DND-41 (cell line): Measurements from ENCODE around the gene IL1F10.

Source experiments
- ATAC-seq: fragments of 200-7000 bp; cut with Tn5 transposase; 3 replicates; pipeline ENCODE4 v1.9.1; 2021; ENCODE audit warnings: low read depth; ENCODE audit not compliant: insufficient read depth
- DNase-seq: peaks from one replicate; pipeline ENCODE4 v3.0.0-alpha.2; 2020
- H2AFZ ChIP-seq: 2 replicates; pipeline ENCODE4 v1.6.0; 2012; ENCODE audit warnings: low read depth, low read length
- H3K27ac ChIP-seq: 2 replicates; pipeline ENCODE4 v1.5.1; 2012; ENCODE audit warnings: low read length, inconsistent platforms
- H3K27me3 ChIP-seq: fragments of 200-600 bp; sonication (generic); 2 replicates; pipeline ENCODE4 v1.6.0; 2012; ENCODE audit warnings: low read length, mild to moderate bottlenecking, inconsistent platforms; ENCODE audit not compliant: insufficient read depth, poor library complexity
- H3K36me3 ChIP-seq: 2 replicates; pipeline ENCODE4 v1.5.1; 2012; ENCODE audit warnings: low read length, inconsistent platforms; ENCODE audit not compliant: insufficient read depth
- H3K4me1 ChIP-seq: 2 replicates; pipeline ENCODE4 v1.5.1; 2012; ENCODE audit warnings: mild to moderate bottlenecking, low read length; ENCODE audit not compliant: insufficient read depth
- H3K4me2 ChIP-seq: 2 replicates; pipeline ENCODE4 v1.6.0; 2012; ENCODE audit warnings: mild to moderate bottlenecking, moderate library complexity, low read length, inconsistent platforms; ENCODE audit not compliant: insufficient read depth
- H3K4me3 ChIP-seq, 2 experiments: fragments of 200-600 bp in 1 of 2; shearing (Covaris generic) in 1 of 2; 2 replicates each; pipeline ENCODE4 v1.5.1; 2012 to 2016; ENCODE audit warnings: inconsistent platforms in 2 of 2, low read length in 2 of 2, mild to moderate bottlenecking in 2 of 2, low read depth in 1 of 2, moderate library complexity in 1 of 2
- H3K79me2 ChIP-seq: 2 replicates; pipeline ENCODE4 v1.6.0; 2012; ENCODE audit warnings: low read length, inconsistent platforms; ENCODE audit not compliant: insufficient read depth
- H3K9ac ChIP-seq: 2 replicates; pipeline ENCODE4 v1.6.0; 2012; ENCODE audit warnings: low read depth, mild to moderate bottlenecking, inconsistent platforms, low read length, moderate library complexity
- H3K9me3 ChIP-seq: 2 replicates; pipeline ENCODE4 v1.5.1; 2012; ENCODE audit warnings: low read length, moderate library complexity, mild to moderate bottlenecking, inconsistent platforms; ENCODE audit not compliant: insufficient read depth, severe bottlenecking
- H4K20me1 ChIP-seq: 2 replicates; pipeline ENCODE4 v1.6.0; 2012; ENCODE audit warnings: low read length; ENCODE audit not compliant: insufficient read depth
- CTCF ChIP-seq: IDR thresholded peaks from 2 replicates; pipeline ENCODE4 v1.5.1; 2012; ENCODE audit warnings: borderline replicate concordance, low read length, moderate library complexity, mild to moderate bottlenecking; ENCODE audit not compliant: poor library complexity, severe bottlenecking; ENCODE audit errors: extremely low read depth
- EZH2 ChIP-seq: IDR thresholded peaks from 3 replicates; pipeline ENCODE4 v1.6.1; 2012; ENCODE audit warnings: borderline replicate concordance, low read depth, mild to moderate bottlenecking, moderate library complexity, low read length, inconsistent platforms; ENCODE audit not compliant: severe bottlenecking

The IL1F10 gene

GRCh38 chr2:113070606-113070975 is 2.8 kb downstream of the IL1F10 start:
- ATAC-seq (no peak), DNase-seq (no peak)
- H3K9ac ChIP-seq, result no peak overlapping the region
- H2AFZ ChIP-seq, result no peak overlapping the region
- H4K20me1 ChIP-seq, result no peaks in the 10 kb centered on the region
- H3K9me3 ChIP-seq, result no peaks in the 10 kb centered on the region
- H3K4me1 ChIP-seq, result no peaks in the 10 kb centered on the region
- TF ChIP-seq EZH2 (no peak), CTCF (no peak)
- peaks cover 22% of the 10 kb centered on the region for H3K27me3 ChIP-seq
- H3K36me3 ChIP-seq, result no peaks in the 10 kb centered on the region
- no peak overlapping the region for H3K4me3 ChIP-seq
- H3K27ac ChIP-seq, result no peak overlapping the region
- no peaks in the 10 kb centered on the region for H3K79me2 ChIP-seq
- no peak overlapping the region for H3K4me2 ChIP-seq

- no peaks in the 10 kb centered on the region for H3K36me3 ChIP-seq
- no peaks in the 10 kb centered on the region for H3K4me1 ChIP-seq
- TF ChIP-seq CTCF, result no peak
- no peak for TF ChIP-seq EZH2
- H3K4me3 ChIP-seq, result no peak overlapping the region
- no peak overlapping the region for H3K4me2 ChIP-seq
- no peak overlapping the region for H3K9ac ChIP-seq
- no peaks in the 10 kb centered on the region for H3K79me2 ChIP-seq
- no peak for ATAC-seq
- H2AFZ ChIP-seq, result no peak overlapping the region
- no peaks in the 10 kb centered on the region for H3K9me3 ChIP-seq
- DNase-seq, result no peak
- peaks cover 29% of the 10 kb centered on the region for H3K27me3 ChIP-seq
- no peak overlapping the region for H3K27ac ChIP-seq
- H4K20me1 ChIP-seq, result no peaks in the 10 kb centered on the region
Observed at GRCh38 chr2:113072584-113072983, 4.8 kb downstream of the IL1F10 start.

GRCh38 chr2:113073325-113073834 is 5.6 kb downstream of the IL1F10 start:
- Histone ChIP-seq H3K4me3 (no peak overlapping the region), H2AFZ (no peak overlapping the region), H3K27ac (no peak overlapping the region), H3K9me3 (no peaks in the 10 kb centered on the region), H3K4me2 (no peak overlapping the region), H3K36me3 (no peaks in the 10 kb centered on the region), H3K4me1 (no peaks in the 10 kb centered on the region), H3K79me2 (no peaks in the 10 kb centered on the region), H3K9ac (no peak overlapping the region), H3K27me3 (peaks cover 29% of the 10 kb centered on the region), H4K20me1 (no peaks in the 10 kb centered on the region)
- TF ChIP-seq CTCF, result no peak
- no peak for TF ChIP-seq EZH2
- ATAC-seq, result no peak
- DNase-seq, result no peak

- no peak for DNase-seq
- TF ChIP-seq EZH2 (no peak), CTCF (no peak)
- H3K27me3 ChIP-seq, result peaks cover 26% of the 10 kb centered on the region
- H3K4me1 ChIP-seq, result no peaks in the 10 kb centered on the region
- H3K9ac ChIP-seq, result no peak overlapping the region
- no peak overlapping the region for H3K4me3 ChIP-seq
- no peak overlapping the region for H3K4me2 ChIP-seq
- no peaks in the 10 kb centered on the region for H3K79me2 ChIP-seq
- no peak overlapping the region for H3K27ac ChIP-seq
- H3K36me3 ChIP-seq, result no peaks in the 10 kb centered on the region
- H3K9me3 ChIP-seq, result no peaks in the 10 kb centered on the region
- ATAC-seq, result peak; percentile 39; the same call in 1 of the 3 replicates
- no peaks in the 10 kb centered on the region for H4K20me1 ChIP-seq
- H2AFZ ChIP-seq, result no peak overlapping the region
Observed at GRCh38 chr2:113075030-113075429, 7.3 kb downstream of the IL1F10 start.
